Measurements from ENCODE around the gene CPEB3. TPM values are rescaled to one million over a fixed set of nuclear protein-coding genes. Genes with fewer than 3 reads are reported as not detected.

CPEB3 gene
- total and polyA plus RNA-seq, 9 of the 15 experiments (the other 6 are each of a cell fraction or from before 2014, with no cell fraction given), result 0.15 to 1.2 (median 0.51) TPM

GRCh38 chr10:92183199-92183598, 107.7 kb downstream of the CPEB3 start (continued):
- TF ChIP-seq STAT6 (CRISPR knock-in tag; IDR thresholded peaks at IDR 0.05), result no peak
- TF ChIP-seq ZNF121 (CRISPR knock-in tag; conservative IDR thresholded peaks at IDR 0.05), result no peak
- TF ChIP-seq KLF16 (IDR thresholded peaks at IDR 0.05), result no peak
- no peak for TF ChIP-seq E2F5 (CRISPR knock-in tag; IDR thresholded peaks at IDR 0.05)
- no peak for TF ChIP-seq NFE2L1 (tag; IDR thresholded peaks at IDR 0.05; ENCODE audit: borderline replicate concordance, low read depth)
- TF ChIP-seq NFATC3 (IDR thresholded peaks at IDR 0.05), result no peak
- no peak for TF ChIP-seq SRSF3 (IDR thresholded peaks at IDR 0.05; ENCODE audit: insufficient read depth, low read length)
- peak; percentile 59 for TF ChIP-seq ARID1B (IDR thresholded peaks at IDR 0.05)
- no peak for TF ChIP-seq COPS2 (conservative IDR thresholded peaks at IDR 0.05)
- TF ChIP-seq U2AF2 (optimal IDR thresholded peaks at IDR 0.05; ENCODE audit: low read depth, low read length), result no peak
- TF ChIP-seq MYC (IDR thresholded peaks at IDR 0.05; ENCODE audit: low read depth, low read length), result no peak
- no peak for TF ChIP-seq MYC (CRISPR knock-in tag; IDR thresholded peaks at IDR 0.05; ENCODE audit: borderline replicate concordance, low read depth)
- no peak for TF ChIP-seq RERE (CRISPR knock-in tag; IDR thresholded peaks at IDR 0.05; ENCODE audit: borderline replicate concordance)
- TF ChIP-seq CBX3 (IDR thresholded peaks at IDR 0.05; ENCODE audit: borderline replicate concordance in 1 of 2, low read length in 2 of 2), result no peak
- peak; percentile 26; the same call in 1 of the 2 replicates for TF ChIP-seq EP300 (IDR thresholded peaks at IDR 0.05; ENCODE audit: low read length)
- peak; percentile 83 for TF ChIP-seq MEF2A (IDR thresholded peaks at IDR 0.05; ENCODE audit: control insufficient read depth, low read depth, low read length)
- TF ChIP-seq ZNF707 (CRISPR knock-in tag; conservative IDR thresholded peaks at IDR 0.05), result no peak
- TF ChIP-seq TAL1 (IDR thresholded peaks at IDR 0.05), result 0 out of 2 replicates have a peak, but pooled peaks have one; percentile 15
- no peak for TF ChIP-seq CBFA2T2 (conservative IDR thresholded peaks at IDR 0.05)
- no peak for TF ChIP-seq ZNF696 (CRISPR knock-in tag; conservative IDR thresholded peaks at IDR 0.05)

Measured in K562 (cell line).